ENCODE data around the gene PRR4. TPM values are rescaled to one million over a fixed set of nuclear protein-coding genes. Genes with fewer than 3 reads are reported as not detected.

Gene PRR4, protein sequence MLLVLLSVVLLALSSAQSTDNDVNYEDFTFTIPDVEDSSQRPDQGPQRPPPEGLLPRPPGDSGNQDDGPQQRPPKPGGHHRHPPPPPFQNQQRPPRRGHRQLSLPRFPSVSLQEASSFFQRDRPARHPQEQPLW
- total RNA-seq, result 2.3 and 3.5 TPM in 2 replicates

DNA sequence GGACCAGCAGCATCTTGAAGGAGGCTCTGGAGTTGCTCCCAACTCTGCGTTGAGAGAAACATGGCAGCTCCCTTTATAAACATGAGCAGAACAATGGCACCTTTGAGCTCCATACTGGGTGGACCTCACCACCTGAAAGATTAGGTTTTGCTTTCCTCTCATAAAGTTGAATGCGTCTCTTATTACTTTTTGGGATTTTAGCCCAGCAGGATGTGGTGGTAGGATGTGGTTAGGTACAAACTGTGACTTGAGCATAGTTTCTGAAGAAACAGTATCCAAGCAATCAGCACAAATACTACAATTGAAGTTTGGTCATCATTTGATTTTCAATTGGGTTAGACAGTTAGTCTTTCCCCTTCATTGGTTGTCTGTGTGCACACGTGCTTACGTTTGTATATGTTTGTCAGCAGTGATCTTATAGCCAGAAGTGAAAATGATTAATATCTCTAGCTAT is at the start of gene PRR4:
Gene PRR4, minus strand, starts transcription at position 51 of the 454 bp plus-strand sequence. Its CDS starts 38 bp downstream, at position 13.
- no peak within 1 kb of the TSS for H3K4me3 ChIP-seq (ENCODE audit: low read depth, low read length)
- DNase-seq (ENCODE audit: low read depth), result no peak
- TF ChIP-seq, protein P1, sequence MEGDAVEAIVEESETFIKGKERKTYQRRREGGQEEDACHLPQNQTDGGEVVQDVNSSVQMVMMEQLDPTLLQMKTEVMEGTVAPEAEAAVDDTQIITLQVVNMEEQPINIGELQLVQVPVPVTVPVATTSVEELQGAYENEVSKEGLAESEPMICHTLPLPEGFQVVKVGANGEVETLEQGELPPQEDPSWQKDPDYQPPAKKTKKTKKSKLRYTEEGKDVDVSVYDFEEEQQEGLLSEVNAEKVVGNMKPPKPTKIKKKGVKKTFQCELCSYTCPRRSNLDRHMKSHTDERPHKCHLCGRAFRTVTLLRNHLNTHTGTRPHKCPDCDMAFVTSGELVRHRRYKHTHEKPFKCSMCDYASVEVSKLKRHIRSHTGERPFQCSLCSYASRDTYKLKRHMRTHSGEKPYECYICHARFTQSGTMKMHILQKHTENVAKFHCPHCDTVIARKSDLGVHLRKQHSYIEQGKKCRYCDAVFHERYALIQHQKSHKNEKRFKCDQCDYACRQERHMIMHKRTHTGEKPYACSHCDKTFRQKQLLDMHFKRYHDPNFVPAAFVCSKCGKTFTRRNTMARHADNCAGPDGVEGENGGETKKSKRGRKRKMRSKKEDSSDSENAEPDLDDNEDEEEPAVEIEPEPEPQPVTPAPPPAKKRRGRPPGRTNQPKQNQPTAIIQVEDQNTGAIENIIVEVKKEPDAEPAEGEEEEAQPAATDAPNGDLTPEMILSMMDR (IDR thresholded peaks at IDR 0.05; ENCODE audit: insufficient read depth, low read depth, low read length), result no peak

DNA sequence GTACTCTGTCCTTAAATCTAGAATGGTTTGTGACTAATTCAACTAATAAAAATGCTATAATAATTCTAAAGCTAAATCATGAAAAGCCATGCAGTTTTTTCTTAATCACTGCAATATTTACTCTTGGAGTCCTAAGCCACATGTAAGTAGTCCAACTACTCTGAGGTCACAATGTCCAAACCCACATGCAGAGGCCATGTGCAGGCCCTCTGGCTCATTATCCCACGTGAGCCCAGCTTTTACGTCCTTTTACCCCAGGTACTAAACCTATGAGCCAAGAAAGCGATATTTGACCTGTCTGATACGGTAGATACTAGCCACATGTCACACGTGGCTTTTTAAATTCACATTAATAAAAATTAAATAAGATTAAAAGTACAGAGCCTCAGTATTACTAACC is 47.6 kb upstream of the PRR4 start:
- DNase-seq (ENCODE audit: low read depth), result no peak
- H3K4me3 ChIP-seq (ENCODE audit: low read depth, low read length), result no peak overlapping the region
- TF ChIP-seq, protein P1 (IDR thresholded peaks at IDR 0.05; ENCODE audit: insufficient read depth, low read depth, low read length), result no peak

DNA sequence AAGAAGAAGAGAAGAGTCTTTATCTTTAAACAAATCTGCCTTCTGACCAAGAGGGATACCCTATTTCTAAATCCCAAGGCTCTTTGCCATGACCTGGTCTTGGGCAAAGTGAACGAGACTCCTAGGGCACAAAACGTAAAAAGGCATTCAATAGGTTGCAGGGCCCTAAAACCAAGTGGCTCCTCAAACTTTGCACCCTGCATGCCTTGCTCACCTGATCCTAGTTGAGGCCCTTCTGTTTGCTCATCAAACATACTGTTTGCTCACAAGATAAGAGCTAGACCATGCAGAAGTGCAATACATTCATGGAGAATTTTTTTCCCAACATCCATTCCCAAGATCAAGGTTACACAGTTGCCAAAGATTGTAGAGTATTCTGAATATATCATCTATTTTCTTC is 42.7 kb upstream of the PRR4 start:
- no peak overlapping the region for H3K4me3 ChIP-seq (ENCODE audit: low read depth, low read length)
- DNase-seq (ENCODE audit: low read depth), result no peak
- TF ChIP-seq, protein P1 (IDR thresholded peaks at IDR 0.05; ENCODE audit: insufficient read depth, low read depth, low read length), result no peak

DNA sequence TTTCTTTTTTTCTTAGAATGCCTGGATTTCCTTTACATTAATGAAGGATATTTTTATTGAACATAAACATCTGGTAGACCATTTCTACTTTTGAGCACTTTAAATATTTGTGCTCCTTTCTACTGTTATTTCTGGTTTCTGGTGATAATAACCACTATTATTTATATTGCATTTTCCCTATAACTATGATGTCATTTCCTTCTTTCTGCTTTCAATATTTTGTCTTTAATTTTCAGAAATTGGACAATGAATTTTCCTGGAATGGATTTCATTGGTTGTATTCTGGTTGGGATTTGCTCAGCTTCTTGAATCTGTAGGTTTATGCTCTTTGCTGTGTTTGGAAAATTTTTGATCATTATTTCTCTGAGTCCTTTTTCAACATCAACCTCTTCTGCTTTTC is 40.0 kb upstream of the PRR4 start:
- no peak for DNase-seq (ENCODE audit: low read depth)
- TF ChIP-seq, protein P1 (IDR thresholded peaks at IDR 0.05; ENCODE audit: insufficient read depth, low read depth, low read length), result no peak
- no peak overlapping the region for H3K4me3 ChIP-seq (ENCODE audit: low read depth, low read length)

DNA sequence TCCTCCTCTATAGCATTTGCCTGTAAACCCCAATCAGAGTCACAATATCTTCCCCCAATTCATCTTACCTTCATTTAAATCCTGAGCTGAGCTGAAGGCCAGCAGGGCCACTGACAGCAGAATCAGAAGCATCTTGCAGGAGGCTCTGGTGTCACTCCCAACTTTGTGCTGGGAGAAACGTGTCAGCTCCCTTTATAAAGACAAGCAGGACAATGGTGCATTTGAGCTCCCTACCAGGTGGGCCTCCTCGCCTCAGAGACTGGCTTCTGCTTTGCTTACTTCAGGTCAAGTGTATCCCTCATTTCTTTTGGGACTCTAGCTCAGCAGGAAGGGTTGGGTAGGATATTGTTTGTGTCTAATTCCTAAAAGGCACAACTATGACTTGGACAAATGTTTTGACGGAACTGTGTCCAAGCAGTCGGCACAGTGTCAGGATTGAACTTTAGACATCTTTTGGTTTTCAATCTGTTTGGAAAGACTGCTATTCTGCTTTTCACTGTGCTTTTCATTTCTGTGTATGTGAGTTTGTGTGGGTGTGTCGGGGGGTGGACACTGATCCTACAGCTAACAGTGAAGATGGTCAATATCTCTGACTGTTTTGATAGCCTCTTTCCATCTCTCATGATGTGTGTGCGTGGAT is 34.9 kb upstream of the PRR4 start, which contains the start of gene PRH1:
Gene PRH1, minus strand, starts transcription at position 170 of the 640 bp plus-strand sequence. Its CDS starts 38 bp downstream, at position 132.
- H3K4me3 ChIP-seq (ENCODE audit: low read depth, low read length), result no peak within 1 kb of the TSS
- DNase-seq (ENCODE audit: low read depth), result no peak
- TF ChIP-seq, protein P1 (IDR thresholded peaks at IDR 0.05; ENCODE audit: insufficient read depth, low read depth, low read length), result no peak

DNA sequence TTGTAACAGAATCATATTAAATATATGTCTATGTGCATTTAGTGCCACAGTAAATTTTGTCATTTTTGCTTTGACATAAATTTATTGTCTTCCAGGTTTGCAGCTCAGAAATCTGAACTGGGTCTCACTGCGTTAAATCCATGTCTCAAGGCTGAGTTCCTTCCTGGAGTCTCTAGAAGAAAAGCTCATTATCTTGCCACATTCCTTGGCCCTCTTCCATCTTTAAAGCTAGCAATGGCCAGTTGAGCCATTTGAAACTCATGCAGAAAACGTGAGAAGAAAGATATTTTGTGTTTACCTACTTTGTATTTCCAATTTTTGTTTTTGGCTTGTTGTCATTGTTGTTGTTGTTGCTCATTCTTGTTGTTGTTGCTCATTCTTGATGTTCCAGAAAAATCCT is 24.1 kb upstream of the PRR4 start:
- TF ChIP-seq, protein P1 (IDR thresholded peaks at IDR 0.05; ENCODE audit: insufficient read depth, low read depth, low read length), result no peak
- no peak overlapping the region for H3K4me3 ChIP-seq (ENCODE audit: low read depth, low read length)
- DNase-seq (ENCODE audit: low read depth), result peak; percentile 13

Data from fibroblast of villous mesenchyme (primary cell).